H1 (cell line): Measurements from ENCODE around the gene REPIN1. TPM values are rescaled to one million over a fixed set of nuclear protein-coding genes. Genes with fewer than 3 reads are reported as not detected.

Experiments used
- CTCF ChIA-PET: fragments of 300-600 bp; sonication (Branson Sonifier 250); formaldehyde crosslinking; loops from one replicate; lab custom pipeline; 2021; ENCODE audit not compliant: partially characterized antibody; lab: Charles Lee
- POLR2A ChIA-PET: fragments of 300-600 bp; sonication (Branson Sonifier 250); formaldehyde crosslinking; loops from one replicate; lab custom pipeline; 2021; ENCODE audit warnings: inconsistent platforms; ENCODE audit not compliant: partially characterized antibody; lab: Charles Lee
- DNase-seq, 2 experiments: peaks; one replicate each; pipeline versions ENCODE4 v3.0.0 to v3.0.0-alpha.2; 2010 to 2022; ENCODE audit warnings: low spot score in 2 of 2, low read depth in 1 of 2, mixed read lengths in 1 of 2
- FAIRE-seq: peaks from 2 replicates; lab custom pipeline; 2011; peaks lifted over from hg19 to GRCh38; lab: Jason Lieb, UNC
- H2AFZ ChIP-seq: 2 replicates; pipeline ENCODE4 v1.8.1; 2012; ENCODE audit warnings: low read length, inconsistent platforms
- H2AK5ac ChIP-seq: 2 replicates; pipeline ENCODE4 v1.6.1; 2013; ENCODE audit warnings: low read depth, low read length
- H2BK120ac ChIP-seq: replicated peaks from 2 replicates; pipeline ENCODE3; 2013; ENCODE audit warnings: low read depth, low read length, inconsistent platforms
- H2BK12ac ChIP-seq: 2 replicates; pipeline ENCODE4 v1.6.1; 2013; ENCODE audit warnings: low read depth, low read length
- H2BK15ac ChIP-seq: 2 replicates; pipeline ENCODE4 v1.6.1; 2013; ENCODE audit warnings: low read length
- H2BK20ac ChIP-seq: 2 replicates; pipeline ENCODE4 v1.6.1; 2013; ENCODE audit warnings: low read length
- H2BK5ac ChIP-seq: 2 replicates; pipeline ENCODE4 v1.6.1; 2013; ENCODE audit warnings: low read depth, low read length
- H3K14ac ChIP-seq: 2 replicates; pipeline ENCODE4 v1.6.1; 2013; ENCODE audit warnings: inconsistent platforms; ENCODE audit not compliant: insufficient read length
- H3K18ac ChIP-seq: 2 replicates; pipeline ENCODE4 v1.6.1; 2013; ENCODE audit warnings: low read length; ENCODE audit errors: extremely low read depth
- H3K23ac ChIP-seq: 2 replicates; pipeline ENCODE4 v1.6.1; 2013; ENCODE audit warnings: inconsistent platforms; ENCODE audit not compliant: insufficient read length
- H3K23me2 ChIP-seq: 2 replicates; pipeline ENCODE4 v1.6.1; 2013; ENCODE audit warnings: low read depth, low read length
- H3K27ac ChIP-seq: 2 replicates; pipeline ENCODE4 v1.6.1; 2011; ENCODE audit warnings: low read depth, low read length, inconsistent platforms
- H3K27me3 ChIP-seq, 4 experiments: replicated peaks in 1 of 4; 1 replicate in 1 of 4; 2 replicates in 3 of 4; pipeline versions ENCODE4 v1.6.1 to v1.8.1; 2011 to 2013; ENCODE audit warnings: low read length in 3 of 4, mild to moderate bottlenecking in 3 of 4, inconsistent platforms in 2 of 4, mixed read lengths in 2 of 4, moderate library complexity in 1 of 4; ENCODE audit not compliant: control insufficient read depth in 3 of 4, insufficient read depth in 3 of 4; ENCODE audit errors: extremely low read depth in 1 of 4
- H3K36me3 ChIP-seq, 4 experiments: 2 replicates each; pipeline versions ENCODE4 v1.6.1 to v1.8.1; 2011 to 2013; ENCODE audit warnings: mild to moderate bottlenecking in 4 of 4, low read length in 3 of 4, moderate library complexity in 2 of 4, control low read depth in 1 of 4, inconsistent platforms in 1 of 4; ENCODE audit not compliant: insufficient read depth in 4 of 4, control insufficient read depth in 2 of 4
- H3K4ac ChIP-seq: replicated peaks from 2 replicates; pipeline ENCODE3; 2013; ENCODE audit warnings: low read length, low read depth, mixed read lengths, inconsistent platforms; ENCODE audit not compliant: insufficient read length
- H3K4me1 ChIP-seq, 4 experiments: replicated peaks in 1 of 4; 1 replicate in 1 of 4; 2 replicates in 3 of 4; pipeline versions ENCODE4 v1.6.1 to v1.8.1; 2011 to 2013; ENCODE audit warnings: low read length in 3 of 4, inconsistent platforms in 2 of 4, mixed read lengths in 1 of 4; ENCODE audit not compliant: insufficient read depth in 4 of 4, control insufficient read depth in 3 of 4
- H3K4me2 ChIP-seq, 2 experiments: 2 replicates each; pipeline versions ENCODE4 v1.6.1 to v1.8.1; 2011 to 2013; ENCODE audit warnings: low read depth in 2 of 2, low read length in 2 of 2, control low read depth in 1 of 2, inconsistent platforms in 1 of 2, mild to moderate bottlenecking in 1 of 2; ENCODE audit not compliant: insufficient read depth in 1 of 2
- H3K4me3 ChIP-seq, 4 experiments: fragments of 200-600, 300-600 bp in 1 of 4; sonication (generic), shearing (Covaris generic), sonication (Bioruptor Twin) in 1 of 4; 2 replicates each; pipeline versions ENCODE4 v1.5.1 to v1.8.1; 2011 to 2016; ENCODE audit warnings: low read length in 4 of 4, low read depth in 3 of 4, control low read depth in 2 of 4, inconsistent platforms in 2 of 4, mild to moderate bottlenecking in 2 of 4, mixed read lengths in 1 of 4, moderate library complexity in 1 of 4; ENCODE audit not compliant: insufficient read depth in 2 of 4; ENCODE audit errors: extremely low read depth in 1 of 4
- H3K56ac ChIP-seq: replicated peaks from 2 replicates; pipeline ENCODE3; 2013; ENCODE audit warnings: low read depth, mild to moderate bottlenecking, mixed read lengths, low read length, inconsistent platforms; ENCODE audit not compliant: insufficient read length
- H3K79me1 ChIP-seq: 2 replicates; pipeline ENCODE4 v1.6.1; 2013; ENCODE audit warnings: low read depth, low read length, control low read depth
- H3K79me2 ChIP-seq, 2 experiments: 2 replicates each; pipeline versions ENCODE4 v1.6.1 to v1.8.1; 2012 to 2013; ENCODE audit warnings: low read length in 2 of 2, mild to moderate bottlenecking in 2 of 2, inconsistent platforms in 1 of 2; ENCODE audit not compliant: insufficient read depth in 2 of 2, control insufficient read depth in 1 of 2
- H3K9ac ChIP-seq, 4 experiments: replicated peaks in 1 of 4; 1 replicate in 1 of 4; 2 replicates in 3 of 4; pipeline versions ENCODE4 v1.6.1 to v1.8.1; 2011 to 2013; ENCODE audit warnings: low read depth in 3 of 4, low read length in 3 of 4, control low read depth in 2 of 4, mild to moderate bottlenecking in 2 of 4, moderate library complexity in 2 of 4, inconsistent platforms in 1 of 4; ENCODE audit errors: extremely low read depth in 1 of 4
- H3K9me3 ChIP-seq, 2 experiments: 2 replicates each; pipeline versions ENCODE4 v1.6.1 to v1.8.1; 2012 to 2013; ENCODE audit warnings: mild to moderate bottlenecking in 2 of 2, moderate library complexity in 2 of 2, control low read depth in 1 of 2, inconsistent platforms in 1 of 2, low read depth in 1 of 2, low read length in 1 of 2, mixed read lengths in 1 of 2; ENCODE audit not compliant: insufficient read depth in 2 of 2
- H4K20me1 ChIP-seq, 2 experiments: replicated peaks in 1 of 2; 2 replicates each; pipeline versions ENCODE3 to v1.8.1; 2011 to 2013; ENCODE audit warnings: inconsistent platforms in 2 of 2, low read length in 2 of 2, mild to moderate bottlenecking in 1 of 2; ENCODE audit not compliant: insufficient read depth in 2 of 2, control insufficient read depth in 1 of 2
- H4K5ac ChIP-seq: 2 replicates; pipeline ENCODE4 v1.6.1; 2013; ENCODE audit warnings: low read length, low read depth, mixed read lengths, inconsistent platforms; ENCODE audit not compliant: insufficient read length
- H4K8ac ChIP-seq: 2 replicates; pipeline ENCODE4 v1.8.0; 2013; ENCODE audit warnings: mild to moderate bottlenecking, moderate library complexity, low read length, inconsistent platforms; ENCODE audit not compliant: insufficient read depth; ENCODE audit errors: extremely low read depth
- H4K91ac ChIP-seq: replicated peaks from 2 replicates; pipeline ENCODE3; 2013; ENCODE audit warnings: low read length, mixed read lengths, inconsistent platforms; ENCODE audit not compliant: insufficient read length
- BRCA1 ChIP-seq: IDR thresholded peaks from 2 replicates; pipeline ENCODE4 v1.6.1; 2012; ENCODE audit warnings: low read depth, low read length, improper control_type of control experiment
- CBX5 ChIP-seq: fragments of 300-800, 300-1000 bp; sonication (generic); IDR thresholded peaks from 2 replicates; pipeline ENCODE4 v1.7.1; 2016; ENCODE audit warnings: antibody characterized with exemption, low read length, low read depth
- CHD1 ChIP-seq: IDR thresholded peaks from 2 replicates; pipeline ENCODE4 v1.6.1; 2012; ENCODE audit warnings: low read depth, low read length, improper control_type of control experiment
- CHD2 ChIP-seq: IDR thresholded peaks from 2 replicates; pipeline ENCODE4 v1.6.1; 2012; ENCODE audit warnings: low read length, improper control_type of control experiment
- CTCF ChIP-seq, 3 experiments: IDR thresholded peaks; 1 replicate in 2 of 3; 2 replicates in 1 of 3; pipeline versions ENCODE4 v1.5.1 to v1.6.1; 2011; ENCODE audit warnings: low read length in 3 of 3, mild to moderate bottlenecking in 3 of 3, inconsistent platforms in 2 of 3, low read depth in 1 of 3, moderate library complexity in 1 of 3; ENCODE audit not compliant: insufficient read depth in 1 of 3; ENCODE audit errors: control extremely low read depth in 1 of 3
- EP300 ChIP-seq, 2 experiments: IDR thresholded peaks; 1 replicate in 1 of 2; 2 replicates in 1 of 2; pipeline ENCODE4 v1.6.1; 2011 to 2012; ENCODE audit warnings: low read depth in 2 of 2, low read length in 2 of 2, mild to moderate bottlenecking in 2 of 2, borderline replicate concordance in 1 of 2, inconsistent platforms in 1 of 2, moderate library complexity in 1 of 2
- KDM1A ChIP-seq: fragments of 200-600, 300-600 bp; sonication (generic); IDR thresholded peaks from 2 replicates; pipeline ENCODE4 v1.7.1; 2016; ENCODE audit warnings: mild to moderate bottlenecking, low read length, borderline replicate concordance
- KDM5A ChIP-seq: fragments of 200-600 bp; IDR thresholded peaks from 2 replicates; pipeline ENCODE4 v1.7.1; 2012; ENCODE audit warnings: mild to moderate bottlenecking, low read length, inconsistent platforms, mixed read lengths
- SRF ChIP-seq: IDR thresholded peaks from 2 replicates; pipeline ENCODE4 v1.6.1; 2011; ENCODE audit warnings: mild to moderate bottlenecking, low read depth, low read length, moderate library complexity
- TEAD4 ChIP-seq: IDR thresholded peaks from 2 replicates; pipeline ENCODE4 v1.6.1; 2012; ENCODE audit warnings: low read depth, low read length, inconsistent platforms, mixed read lengths
- YY1 ChIP-seq: IDR thresholded peaks from 2 replicates; pipeline ENCODE4 v1.6.1; 2011; ENCODE audit warnings: low read depth, mild to moderate bottlenecking, low read length
- ZNF274 ChIP-seq: IDR thresholded peaks from 2 replicates; pipeline ENCODE4 v1.7.0; 2012; ENCODE audit warnings: low read length, borderline replicate concordance; ENCODE audit errors: extremely low read depth
- WGBS, 2 experiments: shearing (Covaris generic) in 1 of 2; methylation state at CpG; one replicate each; pipeline versions ENCODE4 v1.1.6 to v1.1.7; 2013 to 2015; ENCODE audit warnings: low lambda C conversion rate in 2 of 2, mixed read lengths in 2 of 2, inconsistent platforms in 1 of 2, low coverage in 1 of 2, missing lambda C conversion rate in 1 of 2; ENCODE audit not compliant: insufficient replicate concordance in 2 of 2, insufficient coverage in 1 of 2, insufficient read length in 1 of 2; ENCODE audit errors: extremely low coverage in 1 of 2, missing lambda C conversion rate in 1 of 2; 5-methylcytosine and 5-hydroxymethylcytosine counted together
- polyA plus RNA-seq, 7 experiments: library from polyadenylated mRNA; depleted of rRNA in 3 of 7; stranded (reverse) in 5 of 7; unstranded in 2 of 7; fragments of >200 nt in 5 of 7; fragments of 200-250 nt in 2 of 7; gene quantifications; 1 replicate in 5 of 7; 2 replicates in 1 of 7; 4 replicates in 1 of 7; pipeline versions ENCODE4 v1.2.1 to v1.2.3, GENCODE V29; 2011 to 2013; ENCODE audit warnings: missing spikeins in 2 of 7, mixed read lengths in 2 of 7
- total RNA-seq: library from RNA; stranded (reverse); fragmentation: NEBNext Ultra II Directional; extraction: Animal tissue kit (Norgen Biotek cat#: 25700); gene quantifications from 2 replicates; pipeline ENCODE4 v1.2.1, GENCODE V29; 2021

Gene REPIN1
- total and polyA plus RNA-seq, 2 of the 8 experiments (the other 6 are each of a cell fraction or from before 2014, with no cell fraction given) = 98.6 to 125 TPM

GRCh38 chr7:150376560-150376959 is 7.9 kb downstream of the REPIN1 start:
- no peak overlapping the region for H3K27ac ChIP-seq
- DNase-seq = no peak
- no peak for TF ChIP-seq TEAD4
- no peak for TF ChIP-seq CTCF (IDR thresholded peaks at IDR 0.05; ENCODE audit: control extremely low read depth in 1 of 3, insufficient read depth in 1 of 3, low read depth in 1 of 3, low read length in 3 of 3)
- TF ChIP-seq CHD2 = no peak
- TF ChIP-seq CHD1 = no peak
- TF ChIP-seq KDM5A = no peak
- no peak for TF ChIP-seq EP300 (IDR thresholded peaks at IDR 0.05; ENCODE audit: borderline replicate concordance in 1 of 2, low read depth in 2 of 2, low read length in 2 of 2)
- no peak for TF ChIP-seq KDM1A
- TF ChIP-seq ZNF274 = no peak
- no peak for TF ChIP-seq SRF
- TF ChIP-seq YY1 = no peak
- TF ChIP-seq CBX5 = no peak
- TF ChIP-seq BRCA1 = no peak

More at GRCh38 chr7:150376560-150376959, 7.9 kb downstream of the REPIN1 start:
- peaks cover 12 to 29% (median 16%) of the 10 kb centered on the region in 4 experiments for H3K4me1 ChIP-seq
- H2BK120ac ChIP-seq = no peak overlapping the region
- H4K91ac ChIP-seq = peak overlapping the region; percentile 8
- no peak overlapping the region for H3K4me2 ChIP-seq
- 82% methylated on average over 6 of the region's 6 CpGs; no CpG with 5 or more reads in 1 of the 2 experiments for WGBS, 2 experiments
- FAIRE-seq = no peak
- no peaks in the 10 kb centered on the region for H3K27me3 ChIP-seq
- H2AK5ac ChIP-seq = peak overlapping the region; percentile 91
- H2BK15ac ChIP-seq = peak overlapping the region; percentile 97
- peaks cover 17% of the 10 kb centered on the region for H3K79me1 ChIP-seq
- H3K4ac ChIP-seq = no peak overlapping the region
- no peak overlapping the region for H4K8ac ChIP-seq
- peaks cover 0 to 48% of the 10 kb centered on the region in 2 experiments; a peak in 3 of 4 replicates for H3K79me2 ChIP-seq
- no peak overlapping the region for H2AFZ ChIP-seq
- ChIA-PET POLR2A (interaction anchor here (0.6 to 7.8 kb wide), 8 partner anchors 9 to 283 kb away, joined by 3 to 93 read pairs (median 14); partner anchors contain the start of gene REPIN1), CTCF (interaction anchor here (1.3 kb wide), 1 partner anchor 18 kb away, joined by 3 read pairs; no protein-coding TSS in a partner anchor)
- no peak overlapping the region for H3K18ac ChIP-seq
- peaks cover 11% of the 10 kb centered on the region for H3K23me2 ChIP-seq
- peak overlapping the region; percentile 80; the same call in 1 of the 2 replicates for H2BK12ac ChIP-seq
- no peak overlapping the region for H2BK20ac ChIP-seq
- no peak overlapping the region for H3K14ac ChIP-seq
- no peak overlapping the region for H4K5ac ChIP-seq
- H2BK5ac ChIP-seq = peak overlapping the region; percentile 78
- peaks cover 13 to 31% (median 21%) of the 10 kb centered on the region in 4 experiments for H3K36me3 ChIP-seq
- H3K56ac ChIP-seq = no peak overlapping the region
- H3K9me3 ChIP-seq = no peaks in the 10 kb centered on the region
- peaks cover 0 to 11% of the 10 kb centered on the region in 2 experiments for H4K20me1 ChIP-seq
- H3K4me3 ChIP-seq = no peak overlapping the region
- no peak overlapping the region for H3K23ac ChIP-seq
- H3K9ac ChIP-seq = no peak overlapping the region
